ENCODE data around the gene AUTS2. TPM values are rescaled to one million over a fixed set of nuclear protein-coding genes. Genes with fewer than 3 reads are reported as not detected.

The AUTS2 gene
- polyA plus RNA-seq, 3 donors = 0.08 to 0.35 TPM; not detected in 1

DNA sequence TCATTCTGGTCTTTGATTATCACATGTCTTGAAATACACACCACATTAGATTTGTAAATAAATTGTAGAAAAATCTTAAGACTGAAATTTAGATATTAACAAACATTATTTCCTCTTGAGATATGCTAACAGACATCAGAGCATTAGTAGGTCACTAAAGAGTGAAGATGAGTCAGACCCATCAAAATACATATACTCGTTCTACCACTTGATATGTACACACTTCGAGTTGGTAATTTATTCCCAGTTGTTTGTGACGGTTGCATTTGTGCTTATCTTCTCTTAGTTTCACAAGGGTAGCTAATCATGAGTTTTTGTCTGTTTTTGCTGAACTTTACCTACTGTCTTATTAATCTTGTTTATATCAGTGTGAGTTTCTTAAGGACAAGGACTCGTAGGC lies 383.4 kb downstream of the AUTS2 start:
- no peak for DNase-seq
- Mint-ChIP-seq H3K36me3 (no peaks in the 10 kb centered on the region), H3K4me1 (no peaks in the 10 kb centered on the region), H3K27me3 (ENCODE audit: low read depth in 3 of 3) (no peaks in the 10 kb centered on the region), H3K9me3 (peaks cover 0 to 6% (median 3%) of the 10 kb centered on the region in 7 donors), H3K27ac (no peak overlapping the region), H3K4me3 (no peak overlapping the region)
- WGBS (ENCODE audit: insufficient coverage) = no CpG with 5 or more reads among the region's 4 CpGs
- Histone ChIP-seq H4K20me1 (ENCODE audit: insufficient read depth, low read length) (no peaks in the 10 kb centered on the region), H3K4me2 (replicated peaks; ENCODE audit: extremely low read depth, low read length, poor library complexity, severe bottlenecking) (no peak overlapping the region), H2AFZ (ENCODE audit: insufficient read depth, low read depth, low read length, poor library complexity, severe bottlenecking) (no peak overlapping the region), H3K27me3 (ENCODE audit: control insufficient read depth in 2 of 2, insufficient read depth in 2 of 2, low read length in 2 of 2) (no peaks in the 10 kb centered on the region), H3K9me3 (replicated peaks in 1 of 2; ENCODE audit: control insufficient read depth in 1 of 2, insufficient read depth in 1 of 2, low read length in 2 of 2) (no peaks in the 10 kb centered on the region), H3K4me1 (ENCODE audit: control insufficient read depth in 1 of 2, insufficient read depth in 2 of 2, low read length in 2 of 2) (no peaks in the 10 kb centered on the region), H3K27ac (ENCODE audit: low read depth in 1 of 2, low read length in 2 of 2) (no peak overlapping the region), H3K9ac (ENCODE audit: insufficient read depth, low read length, poor library complexity, severe bottlenecking) (no peak overlapping the region), H3K4me3 (replicated peaks in 1 of 3; ENCODE audit: low read depth in 2 of 3, low read length in 3 of 3) (no peak overlapping the region), H3K79me2 (ENCODE audit: insufficient read depth, low read length) (no peaks in the 10 kb centered on the region), H3K36me3 (replicated peaks in 1 of 2; ENCODE audit: control insufficient read depth in 1 of 2, insufficient read depth in 2 of 2, low read length in 2 of 2) (no peaks in the 10 kb centered on the region)
- intact Hi-C loops (cut with micrococcal nuclease) = no loop called here
- TF ChIP-seq, protein P1, sequence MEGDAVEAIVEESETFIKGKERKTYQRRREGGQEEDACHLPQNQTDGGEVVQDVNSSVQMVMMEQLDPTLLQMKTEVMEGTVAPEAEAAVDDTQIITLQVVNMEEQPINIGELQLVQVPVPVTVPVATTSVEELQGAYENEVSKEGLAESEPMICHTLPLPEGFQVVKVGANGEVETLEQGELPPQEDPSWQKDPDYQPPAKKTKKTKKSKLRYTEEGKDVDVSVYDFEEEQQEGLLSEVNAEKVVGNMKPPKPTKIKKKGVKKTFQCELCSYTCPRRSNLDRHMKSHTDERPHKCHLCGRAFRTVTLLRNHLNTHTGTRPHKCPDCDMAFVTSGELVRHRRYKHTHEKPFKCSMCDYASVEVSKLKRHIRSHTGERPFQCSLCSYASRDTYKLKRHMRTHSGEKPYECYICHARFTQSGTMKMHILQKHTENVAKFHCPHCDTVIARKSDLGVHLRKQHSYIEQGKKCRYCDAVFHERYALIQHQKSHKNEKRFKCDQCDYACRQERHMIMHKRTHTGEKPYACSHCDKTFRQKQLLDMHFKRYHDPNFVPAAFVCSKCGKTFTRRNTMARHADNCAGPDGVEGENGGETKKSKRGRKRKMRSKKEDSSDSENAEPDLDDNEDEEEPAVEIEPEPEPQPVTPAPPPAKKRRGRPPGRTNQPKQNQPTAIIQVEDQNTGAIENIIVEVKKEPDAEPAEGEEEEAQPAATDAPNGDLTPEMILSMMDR (IDR thresholded peaks at IDR 0.05) = no peak

DNA sequence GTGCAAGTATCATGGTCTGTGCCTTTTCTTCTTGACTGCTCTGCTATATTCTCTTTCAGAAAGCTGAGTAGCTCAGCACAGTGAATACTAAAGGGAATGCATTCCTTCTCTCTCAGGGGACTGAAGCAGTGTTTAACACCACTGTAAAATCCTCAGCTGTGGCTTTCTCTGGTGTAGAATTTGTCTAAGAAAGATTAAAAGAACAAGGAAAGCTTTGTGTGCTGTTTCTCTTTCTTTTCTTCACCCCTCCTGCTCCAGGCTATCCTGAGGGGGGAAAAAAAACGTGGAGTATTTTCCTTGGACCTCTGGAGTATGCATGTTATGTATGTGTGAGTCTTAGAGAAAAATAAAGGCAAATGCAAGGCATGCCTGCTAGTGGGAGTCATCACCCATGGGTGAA lies 383.9 kb downstream of the AUTS2 start:
- peaks cover 0 to 6% (median 0%) of the 10 kb centered on the region in 7 donors for H3K9me3 Mint-ChIP-seq
- no peaks in the 10 kb centered on the region for H3K36me3 Mint-ChIP-seq
- no CpG with 5 or more reads among the region's 1 CpG for WGBS (ENCODE audit: insufficient coverage)
- no peaks in the 10 kb centered on the region for H3K27me3 Mint-ChIP-seq (ENCODE audit: low read depth in 3 of 3)
- no peaks in the 10 kb centered on the region for H3K4me1 ChIP-seq (ENCODE audit: control insufficient read depth in 1 of 2, insufficient read depth in 2 of 2, low read length in 2 of 2)
- H3K4me2 ChIP-seq (replicated peaks; ENCODE audit: extremely low read depth, low read length, poor library complexity, severe bottlenecking) = no peak overlapping the region
- no peak overlapping the region for H3K4me3 Mint-ChIP-seq
- H3K4me1 Mint-ChIP-seq = no peaks in the 10 kb centered on the region
- no peaks in the 10 kb centered on the region for H3K27me3 ChIP-seq (ENCODE audit: control insufficient read depth in 2 of 2, insufficient read depth in 2 of 2, low read length in 2 of 2)
- DNase-seq = no peak
- no peak overlapping the region for H3K27ac ChIP-seq (ENCODE audit: low read depth in 1 of 2, low read length in 2 of 2)
- no peaks in the 10 kb centered on the region for H3K36me3 ChIP-seq (replicated peaks in 1 of 2; ENCODE audit: control insufficient read depth in 1 of 2, insufficient read depth in 2 of 2, low read length in 2 of 2)
- no peaks in the 10 kb centered on the region for H3K9me3 ChIP-seq (replicated peaks in 1 of 2; ENCODE audit: control insufficient read depth in 1 of 2, insufficient read depth in 1 of 2, low read length in 2 of 2)
- TF ChIP-seq, protein P1 (IDR thresholded peaks at IDR 0.05) = no peak
- no peak overlapping the region for H2AFZ ChIP-seq (ENCODE audit: insufficient read depth, low read depth, low read length, poor library complexity, severe bottlenecking)
- no peaks in the 10 kb centered on the region for H4K20me1 ChIP-seq (ENCODE audit: insufficient read depth, low read length)
- H3K4me3 ChIP-seq (replicated peaks in 1 of 3; ENCODE audit: low read depth in 2 of 3, low read length in 3 of 3) = no peak overlapping the region
- H3K9ac ChIP-seq (ENCODE audit: insufficient read depth, low read length, poor library complexity, severe bottlenecking) = no peak overlapping the region
- no peak overlapping the region for H3K27ac Mint-ChIP-seq
- no peaks in the 10 kb centered on the region for H3K79me2 ChIP-seq (ENCODE audit: insufficient read depth, low read length)
- intact Hi-C loops (cut with micrococcal nuclease) = no loop called here

Measured in CD14-positive monocyte (primary cell).